Naive B cell (primary cell): ENCODE results near the gene SLC5A2. TPM values are rescaled to one million over a fixed set of nuclear protein-coding genes. Genes with fewer than 3 reads are reported as not detected.
"Not testable (repeated sequence)": the region's sequence is repeated elsewhere in the genome, so short reads cannot be mapped to it uniquely, and the experiment has no call there.

Source experiments
- ATAC-seq, 2 donors: fragments of 150-1000 bp; cut with Tn5 transposase; 2 replicates each; pipeline ENCODE4 v1.10.0; 2021; ENCODE audit warnings: low read depth in 2 of 2, mild to moderate bottlenecking in 2 of 2, moderate library complexity in 2 of 2
- DNase-seq: peaks from one replicate; pipeline ENCODE4 v3.0.0; 2022
- H3K27ac Mint-ChIP-seq, 6 donors: one replicate each; pipeline ENCODE4 v1.8.0; 2020 to 2022; ENCODE audit warnings: mild to moderate bottlenecking in 6 of 6, mixed read lengths in 6 of 6, moderate library complexity in 5 of 6, inconsistent platforms in 2 of 6
- H3K27me3 Mint-ChIP-seq, 3 donors: one replicate each; pipeline ENCODE4 v1.8.0; 2021 to 2022; ENCODE audit warnings: mixed read lengths in 3 of 3, mild to moderate bottlenecking in 1 of 3
- H3K36me3 Mint-ChIP-seq, 2 donors: one replicate each; pipeline ENCODE4 v1.8.0; 2020 to 2022; ENCODE audit warnings: mixed read lengths in 2 of 2, inconsistent platforms in 1 of 2, mild to moderate bottlenecking in 1 of 2
- H3K4me1 Mint-ChIP-seq, 3 donors: one replicate each; pipeline ENCODE4 v1.8.0; 2020 to 2022; ENCODE audit warnings: mixed read lengths in 3 of 3, inconsistent platforms in 1 of 3, mild to moderate bottlenecking in 1 of 3, moderate library complexity in 1 of 3
- H3K4me3 Mint-ChIP-seq, 8 donors: one replicate each; pipeline ENCODE4 v1.8.0; 2020 to 2022; ENCODE audit warnings: mild to moderate bottlenecking in 8 of 8, mixed read lengths in 8 of 8, moderate library complexity in 8 of 8, inconsistent platforms in 2 of 8
- H3K9me3 Mint-ChIP-seq, 7 donors: one replicate each; pipeline ENCODE4 v1.8.0; 2020 to 2022; ENCODE audit warnings: mixed read lengths in 7 of 7, mild to moderate bottlenecking in 5 of 7, inconsistent platforms in 2 of 7, moderate library complexity in 1 of 7
- polyA plus RNA-seq, 6 donors: library from polyadenylated mRNA; unstranded; fragments of 300-500 nt; fragmentation: Illumina TruSeq; gene quantifications; one replicate each; pipeline ENCODE4 v1.2.3, GENCODE V29; 2021; ENCODE audit warnings: low read depth in 6 of 6

Gene SLC5A2
- polyA plus RNA-seq, 6 donors from 2014 or later = 0.15 to 0.20 (median 0.18) TPM; not detected in 3

GRCh38 chr16:31474773-31475738 lies 7.9 kb upstream of the SLC5A2 start:
- Mint-ChIP-seq H3K9me3 (no peaks in the 10 kb centered on the region), H3K4me3 (peak overlapping the region in 4 of 8 donors; percentile 16 to 80 (median 74)), H3K4me1 (peaks cover 26 to 31% (median 29%) of the 10 kb centered on the region in 3 donors), H3K36me3 (no peaks in the 10 kb centered on the region), H3K27ac (no peak overlapping the region), H3K27me3 (peaks cover 0 to 30% (median 5%) of the 10 kb centered on the region in 3 donors)
- no peak for DNase-seq
- ATAC-seq = no peak

- peaks cover 26 to 36% (median 29%) of the 10 kb centered on the region in 3 donors for H3K4me1 Mint-ChIP-seq
- DNase-seq = no peak
- H3K4me3 Mint-ChIP-seq = peak overlapping the region; percentile 80 to 94 (median 88)
- no peak for ATAC-seq
- H3K27ac Mint-ChIP-seq = no peak overlapping the region
- no peaks in the 10 kb centered on the region for H3K9me3 Mint-ChIP-seq
- H3K27me3 Mint-ChIP-seq = peaks cover 0 to 30% (median 13%) of the 10 kb centered on the region in 3 donors
- H3K36me3 Mint-ChIP-seq = no peaks in the 10 kb centered on the region
These were observed 7.0 kb upstream of the SLC5A2 start for GRCh38 chr16:31475946-31476302.

GRCh38 chr16:31476303-31477219 lies 6.4 kb upstream of the SLC5A2 start:
- ATAC-seq = peak; percentile 77 to 79
- DNase-seq = peak; percentile 51
- H3K27me3 Mint-ChIP-seq = peaks cover 0 to 25% (median 14%) of the 10 kb centered on the region in 3 donors
- peak overlapping the region; percentile 80 to 94 (median 88) for H3K4me3 Mint-ChIP-seq
- no peaks in the 10 kb centered on the region for H3K9me3 Mint-ChIP-seq
- H3K27ac Mint-ChIP-seq = peak overlapping the region in 4 of 6 donors; percentile 39 to 79 (median 72)
- H3K36me3 Mint-ChIP-seq = no peaks in the 10 kb centered on the region
- peaks cover 21 to 30% (median 29%) of the 10 kb centered on the region in 3 donors for H3K4me1 Mint-ChIP-seq

GRCh38 chr16:31477220-31478216 lies 5.4 kb upstream of the SLC5A2 start:
- peak; percentile 21 for DNase-seq
- ATAC-seq = peak; percentile 27 to 37
- H3K27me3 Mint-ChIP-seq = peaks cover 4 to 28% (median 20%) of the 10 kb centered on the region in 3 donors
- peaks cover 17 to 25% (median 24%) of the 10 kb centered on the region in 3 donors for H3K4me1 Mint-ChIP-seq
- peak overlapping the region in 3 of 6 donors; percentile 52 to 66 (median 61) for H3K27ac Mint-ChIP-seq
- peak overlapping the region; percentile 80 to 94 (median 88) for H3K4me3 Mint-ChIP-seq
- no peaks in the 10 kb centered on the region for H3K9me3 Mint-ChIP-seq
- no peaks in the 10 kb centered on the region for H3K36me3 Mint-ChIP-seq

GRCh38 chr16:31478956-31479355 lies 4.0 kb upstream of the SLC5A2 start:
- Mint-ChIP-seq H3K27ac (no peak overlapping the region), H3K4me1 (peaks cover 12 to 23% (median 17%) of the 10 kb centered on the region in 3 donors), H3K9me3 (no peaks in the 10 kb centered on the region), H3K4me3 (peak overlapping the region in 4 of 8 donors; percentile 9 to 80 (median 32)), H3K27me3 (peaks cover 6 to 29% (median 25%) of the 10 kb centered on the region in 3 donors), H3K36me3 (no peaks in the 10 kb centered on the region)
- ATAC-seq (no peak), DNase-seq (no peak)

GRCh38 chr16:31479751-31480150 lies 3.2 kb upstream of the SLC5A2 start:
- DNase-seq (no peak), ATAC-seq (no peak)
- Mint-ChIP-seq H3K4me3 (peak overlapping the region in 1 of 8 donors; percentile 31), H3K27ac (no peak overlapping the region), H3K36me3 (no peaks in the 10 kb centered on the region), H3K27me3 (peaks cover 6 to 37% (median 25%) of the 10 kb centered on the region in 3 donors), H3K4me1 (peaks cover 12 to 23% (median 17%) of the 10 kb centered on the region in 3 donors), H3K9me3 (no peaks in the 10 kb centered on the region)

GRCh38 chr16:31480851-31481536 lies 1.9 kb upstream of the SLC5A2 start:
- DNase-seq = no peak
- Mint-ChIP-seq H3K27me3 (peaks cover 6 to 47% (median 25%) of the 10 kb centered on the region in 3 donors), H3K4me3 (peak overlapping the region in 2 of 8 donors; percentile 15 to 25), H3K9me3 (no peaks in the 10 kb centered on the region), H3K36me3 (no peaks in the 10 kb centered on the region), H3K27ac (no peak overlapping the region), H3K4me1 (peaks cover 11 to 25% (median 17%) of the 10 kb centered on the region in 3 donors)
- no peak for ATAC-seq

GRCh38 chr16:31484048-31484447 lies 1.1 kb downstream of the SLC5A2 start:
- not testable (repeated sequence) for ATAC-seq, DNase-seq, H3K36me3 Mint-ChIP-seq, H3K9me3 Mint-ChIP-seq, H3K4me3 Mint-ChIP-seq
- Mint-ChIP-seq H3K27me3 (peaks cover 6 to 52% (median 25%) of the 10 kb centered on the region in 3 donors), H3K4me1 (peaks cover 9 to 19% (median 16%) of the 10 kb centered on the region in 3 donors), H3K27ac (peak overlapping the region in 1 of 6 donors; percentile 85)

GRCh38 chr16:31484491-31485171 lies 1.7 kb downstream of the SLC5A2 start:
- peaks cover 6 to 46% (median 23%) of the 10 kb centered on the region in 3 donors for H3K27me3 Mint-ChIP-seq
- H3K27ac Mint-ChIP-seq = no peak overlapping the region
- H3K4me1 Mint-ChIP-seq = peaks cover 12 to 19% (median 17%) of the 10 kb centered on the region in 3 donors
- no peaks in the 10 kb centered on the region for H3K9me3 Mint-ChIP-seq
- ATAC-seq (no peak), DNase-seq (no peak)
- H3K4me3 Mint-ChIP-seq = no peak overlapping the region
- H3K36me3 Mint-ChIP-seq = no peaks in the 10 kb centered on the region

- Mint-ChIP-seq H3K27ac (no peak overlapping the region), H3K27me3 (peaks cover 6 to 43% (median 16%) of the 10 kb centered on the region in 3 donors), H3K9me3 (no peaks in the 10 kb centered on the region), H3K4me3 (peak overlapping the region in 4 of 8 donors; percentile 29 to 59 (median 39)), H3K36me3 (no peaks in the 10 kb centered on the region), H3K4me1 (peaks cover 12 to 19% (median 19%) of the 10 kb centered on the region in 3 donors)
- ATAC-seq (no peak), DNase-seq (no peak)
These were observed 2.6 kb downstream of the SLC5A2 start for GRCh38 chr16:31485571-31485970.

GRCh38 chr16:31486045-31486444 lies 3.1 kb downstream of the SLC5A2 start:
- ATAC-seq (no peak), DNase-seq (no peak)
- H3K4me1 Mint-ChIP-seq = peaks cover 9 to 23% (median 19%) of the 10 kb centered on the region in 3 donors
- peak overlapping the region in 1 of 6 donors; percentile 80 for H3K27ac Mint-ChIP-seq
- peaks cover 6 to 43% (median 11%) of the 10 kb centered on the region in 3 donors for H3K27me3 Mint-ChIP-seq
- no peaks in the 10 kb centered on the region for H3K9me3 Mint-ChIP-seq
- H3K4me3 Mint-ChIP-seq = peak overlapping the region in 7 of 8 donors; percentile 56 to 94 (median 91)
- H3K36me3 Mint-ChIP-seq = no peaks in the 10 kb centered on the region
